HG03521 (cell line): ENCODE data around the gene KRT23.
"Not testable (repeated sequence)": the region's sequence is repeated elsewhere in the genome, so short reads cannot be mapped to it uniquely, and the experiment has no call there.

Experiments used
- ATAC-seq: cut with Tn5 transposase; IDR thresholded peaks from one replicate; pipeline ENCODE4 v1.9.1; 2021; ENCODE audit warnings: mild to moderate bottlenecking, moderate library complexity; ENCODE audit not compliant: unreplicated experiment

Gene KRT23

DNA sequence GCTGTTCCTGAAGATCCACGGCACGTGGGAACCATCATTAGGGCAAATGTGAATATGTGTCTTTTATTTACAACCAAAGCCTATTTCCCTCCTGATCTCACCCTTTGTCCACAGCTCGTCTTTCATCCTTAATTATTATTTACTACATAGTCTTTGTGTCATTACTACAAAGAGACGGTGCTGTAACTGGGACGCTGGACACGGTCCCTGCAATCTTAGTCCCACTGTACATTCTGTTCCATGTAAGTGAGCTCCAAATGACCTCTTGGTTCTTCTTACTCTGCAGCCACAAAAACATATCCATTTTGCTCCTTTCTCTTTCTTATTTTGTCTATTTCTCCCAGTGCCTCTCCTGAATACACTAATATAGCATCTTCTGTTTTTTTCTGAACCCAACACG lies 12.7 kb upstream of the KRT23 start:
- ATAC-seq = no peak

DNA sequence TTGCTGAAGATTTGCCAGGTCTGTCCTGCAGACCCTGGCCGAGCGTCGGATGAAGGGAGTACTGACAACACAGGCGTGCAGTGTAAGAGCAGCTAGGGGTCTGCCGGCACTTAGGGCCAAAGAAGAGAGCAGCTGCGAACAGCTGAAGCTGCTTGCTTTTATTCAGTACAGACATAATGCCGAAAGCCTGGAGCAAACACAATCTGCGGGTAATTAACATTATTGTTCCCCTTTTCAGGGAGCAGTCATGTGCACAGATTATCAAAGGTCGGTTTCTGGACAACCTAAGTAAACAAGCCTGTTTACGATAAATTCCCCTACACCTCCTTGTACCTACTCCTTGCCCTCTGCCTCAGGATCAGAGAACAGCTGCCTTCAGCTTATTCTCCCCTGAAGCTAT lies 12.0 kb upstream of the KRT23 start:
- no peak for ATAC-seq

DNA sequence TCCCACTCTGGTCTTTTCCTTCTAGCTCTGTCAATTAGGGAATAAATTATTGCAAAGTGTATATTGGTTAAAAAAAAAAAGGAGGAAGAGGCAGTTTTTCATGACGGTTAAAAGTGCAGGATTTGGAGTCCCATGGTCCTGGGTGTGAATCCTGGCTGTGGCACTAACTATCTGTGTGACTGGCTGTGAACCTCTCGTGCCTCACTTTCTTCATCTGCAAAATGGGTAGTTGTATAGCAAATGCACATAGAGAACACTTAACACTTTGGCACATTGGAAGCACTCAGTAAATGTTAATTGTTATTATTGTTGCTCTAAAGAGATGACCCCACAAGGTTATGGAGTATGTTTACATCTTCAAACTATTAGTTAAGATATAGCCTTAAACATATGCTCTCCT lies 10.5 kb upstream of the KRT23 start:
- no peak for ATAC-seq

DNA sequence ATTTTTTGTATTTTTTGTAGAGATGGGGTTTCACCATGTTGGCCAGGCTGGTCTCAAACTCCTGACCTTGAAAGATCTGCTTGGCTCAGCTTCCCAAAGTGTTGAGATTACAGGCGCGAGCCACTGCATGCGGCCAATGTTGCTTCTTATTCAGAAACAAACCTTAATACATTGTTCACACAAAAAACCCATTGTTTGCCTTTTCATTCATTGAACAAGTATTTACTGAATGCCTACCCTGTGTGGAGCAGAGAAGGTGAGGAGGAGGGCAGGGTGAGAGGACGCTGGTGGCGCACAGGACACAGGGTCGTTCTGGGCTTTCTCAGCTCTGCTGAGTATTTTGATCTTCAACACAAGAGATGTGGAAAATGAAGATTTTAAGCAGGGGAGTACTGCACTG lies 8.0 kb upstream of the KRT23 start:
- ATAC-seq = no peak

DNA sequence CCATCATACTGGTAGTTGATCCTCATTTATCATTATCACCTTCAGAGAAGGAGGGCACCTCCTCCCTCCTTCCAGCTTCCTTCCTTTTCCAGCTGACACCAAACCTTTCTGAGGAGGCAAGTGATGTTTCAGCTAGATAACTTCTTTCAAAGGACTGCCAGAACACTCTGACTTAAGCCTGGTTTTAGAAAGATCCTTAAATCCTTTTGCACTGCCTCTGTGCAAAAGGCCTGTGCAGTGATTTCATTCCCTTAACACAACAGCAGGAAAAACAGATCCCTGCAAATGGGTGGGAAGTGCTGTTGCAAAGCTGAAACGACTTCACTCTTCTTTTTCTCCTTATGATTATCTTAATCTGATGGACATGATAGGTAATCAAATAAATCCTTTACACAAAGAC lies 7.1 kb upstream of the KRT23 start:
- ATAC-seq = no peak

DNA sequence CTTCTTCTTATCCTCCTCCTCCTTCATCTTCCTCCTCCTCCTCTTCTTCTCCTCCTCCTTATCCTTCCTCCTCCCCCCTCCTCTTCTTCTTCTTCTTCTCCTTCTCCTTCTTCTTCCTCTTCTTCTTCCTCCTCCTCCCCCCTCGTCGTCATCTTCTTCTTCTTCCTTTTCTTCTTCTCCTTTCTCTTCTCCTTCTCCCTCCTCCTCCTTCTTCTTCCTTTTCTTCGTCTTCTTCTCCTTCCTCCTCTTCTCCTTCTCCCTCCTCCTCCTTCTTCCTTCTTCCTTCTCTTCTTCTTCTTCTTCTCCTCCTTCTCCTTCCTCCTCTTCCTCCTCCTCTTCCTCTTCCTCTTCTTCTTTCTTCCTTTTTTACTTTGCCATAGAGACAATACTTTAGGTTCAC lies 5.1 kb upstream of the KRT23 start:
- no peak for ATAC-seq

DNA sequence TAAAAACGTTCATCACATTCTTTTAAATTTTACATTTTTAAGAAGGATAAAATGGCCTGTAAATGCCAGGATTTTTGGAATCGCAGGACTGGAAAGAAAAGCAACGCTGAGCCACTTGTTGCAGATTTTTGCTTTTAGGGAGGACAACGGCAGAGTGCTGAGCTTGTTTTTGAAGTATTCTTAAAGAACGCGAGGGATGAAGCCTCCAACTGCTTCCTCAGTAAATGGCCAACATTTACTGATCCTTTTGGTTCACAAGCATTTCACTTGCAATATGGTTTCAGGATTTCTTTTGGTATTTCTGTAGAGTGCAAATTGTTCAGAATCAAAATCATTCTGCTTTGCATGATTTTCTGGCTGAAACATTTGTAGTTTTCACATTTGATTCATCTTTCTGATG lies 2.8 kb upstream of the KRT23 start:
- ATAC-seq = no peak

DNA sequence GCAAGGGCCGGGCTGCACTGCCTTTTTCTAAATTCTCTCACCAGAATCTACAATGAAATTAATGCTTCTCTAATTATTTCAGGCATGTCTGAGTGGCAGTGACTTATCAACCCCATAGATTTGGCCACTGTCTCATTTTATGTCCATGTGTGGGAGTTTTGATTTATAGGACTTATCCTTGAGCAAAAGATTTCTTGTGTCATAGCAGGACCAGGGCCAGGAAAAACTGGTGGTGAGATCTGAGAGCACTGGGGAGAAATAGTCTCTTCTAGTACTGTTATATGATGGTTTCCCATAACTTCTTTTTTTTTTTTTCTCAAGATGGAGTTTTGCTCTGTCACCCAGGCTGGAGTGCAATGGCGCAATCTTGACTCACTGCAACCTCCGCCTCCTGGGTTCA lies 1.5 kb upstream of the KRT23 start:
- no peak for ATAC-seq

DNA sequence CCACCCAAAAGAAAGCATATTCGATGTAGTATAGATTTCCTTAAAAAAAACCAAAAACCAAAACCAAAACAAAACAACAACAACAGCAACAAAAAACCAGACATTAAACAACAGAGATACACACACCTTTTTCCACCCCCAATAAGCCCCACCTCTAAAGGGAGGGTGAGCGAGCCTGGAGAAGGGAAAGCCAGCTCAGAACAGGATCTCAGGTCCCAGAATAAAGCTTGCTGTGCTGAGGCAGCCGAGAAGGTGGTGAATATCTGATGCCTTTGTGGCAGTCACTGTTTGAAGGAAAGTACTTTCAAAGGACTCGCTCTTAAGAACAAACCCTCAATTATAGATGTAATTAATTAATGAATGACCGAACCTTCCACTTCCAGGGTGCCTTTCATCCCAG lies 470 bp downstream of the KRT23 start:
- no peak for ATAC-seq

DNA sequence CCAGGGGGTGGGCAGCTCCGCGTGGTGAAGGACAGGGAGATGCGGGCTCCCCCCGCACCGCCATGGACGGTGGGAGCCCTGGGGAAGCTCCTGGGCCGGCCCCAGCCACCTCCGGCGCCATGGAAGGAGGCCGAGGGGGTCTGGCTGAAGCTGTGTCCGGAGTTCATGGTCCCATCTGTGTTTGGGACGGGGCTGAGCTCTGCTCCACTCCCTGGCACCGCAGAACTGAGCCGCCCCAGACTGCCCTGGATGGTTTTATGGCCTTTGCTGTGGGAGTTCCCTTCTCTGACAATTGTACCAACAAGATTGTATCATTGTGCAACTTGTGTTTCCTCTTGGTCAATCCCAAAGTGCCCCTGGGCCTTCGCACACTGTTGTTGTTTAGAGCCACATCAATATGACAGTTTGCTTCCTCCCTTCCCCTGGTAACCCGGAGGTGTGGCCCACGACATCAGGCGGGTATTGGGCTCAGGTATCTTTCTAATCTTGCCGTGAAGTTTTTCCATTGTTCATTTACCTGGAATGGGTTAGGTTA lies 942 bp downstream of the KRT23 start:
- no peak for ATAC-seq

DNA sequence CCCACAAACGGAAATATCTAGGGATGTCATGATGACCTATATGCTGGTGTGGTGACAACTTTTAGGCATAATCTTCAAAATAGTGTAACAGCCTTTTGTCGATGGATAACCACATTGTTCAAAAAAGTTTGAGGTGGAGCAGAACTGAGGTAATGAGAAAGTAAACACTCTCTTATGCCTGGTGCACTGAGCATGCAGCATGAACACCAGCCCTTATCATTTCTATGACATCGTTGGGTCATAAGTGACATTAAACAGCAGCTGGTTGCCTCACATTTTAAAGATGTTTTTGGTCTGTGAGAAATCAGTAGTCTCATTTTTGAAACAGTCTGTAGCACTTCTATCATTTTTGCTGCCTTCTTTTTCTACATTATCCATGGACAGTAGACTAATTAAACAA lies 1.8 kb downstream of the KRT23 start:
- ATAC-seq = no peak

DNA sequence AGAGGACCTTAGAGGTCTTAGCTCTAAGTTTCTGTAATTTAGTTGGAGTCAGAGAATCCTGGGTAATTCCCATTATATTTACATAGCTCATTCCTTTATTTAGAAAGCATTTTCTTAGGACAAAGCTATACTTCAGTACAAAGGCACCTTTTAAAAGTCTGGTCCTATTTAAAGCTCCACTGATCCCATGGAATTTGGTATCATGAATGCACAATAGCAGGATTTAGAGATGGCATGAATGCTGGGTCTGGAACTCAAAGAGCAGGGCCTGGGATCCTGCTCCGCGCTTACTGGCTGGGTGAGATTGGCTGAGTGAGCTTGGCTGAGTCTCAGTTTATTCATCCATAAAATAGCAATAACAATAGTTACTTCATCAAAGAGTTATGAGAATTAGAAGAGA lies 4.8 kb downstream of the KRT23 start:
- no peak for ATAC-seq

DNA sequence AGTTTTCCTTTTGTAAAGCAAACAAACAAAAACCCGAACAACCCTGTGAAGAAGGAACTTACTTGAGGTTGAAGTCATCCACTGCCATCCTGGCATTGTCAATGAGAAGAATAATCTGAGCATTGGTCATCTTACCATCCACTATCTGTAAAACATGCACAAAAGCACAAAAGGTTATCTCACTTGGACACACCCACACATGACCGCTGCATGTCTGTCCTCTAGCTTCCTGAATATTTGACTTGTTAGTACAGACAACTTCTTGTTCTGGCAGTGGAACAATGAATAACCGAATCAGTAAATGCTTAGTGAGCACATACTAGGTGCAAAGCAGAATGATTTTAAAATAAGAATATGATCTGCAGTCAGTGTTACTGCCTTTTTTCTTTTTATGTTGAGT lies 6.1 kb downstream of the KRT23 start:
- ATAC-seq = no peak

DNA sequence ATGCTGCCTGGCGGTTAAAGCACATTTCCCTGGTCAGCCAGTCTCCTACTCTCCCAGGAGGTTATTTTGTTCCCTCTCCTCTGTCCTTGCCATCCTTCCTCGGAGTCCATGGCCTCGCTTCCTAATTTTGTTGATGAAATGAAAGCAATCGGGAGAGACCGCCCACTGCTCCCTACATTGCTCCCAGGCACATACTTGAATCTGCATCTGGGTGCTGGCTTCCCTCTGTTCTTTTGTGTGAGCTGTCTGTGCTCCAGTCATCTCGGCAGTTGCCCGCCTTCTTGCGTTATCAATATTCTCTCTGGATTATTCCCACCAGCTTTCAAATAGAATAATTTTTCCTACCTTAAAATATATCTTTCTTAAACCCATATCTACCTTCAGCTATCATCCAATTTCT lies 11.1 kb downstream of the KRT23 start:
- ATAC-seq = no peak

DNA sequence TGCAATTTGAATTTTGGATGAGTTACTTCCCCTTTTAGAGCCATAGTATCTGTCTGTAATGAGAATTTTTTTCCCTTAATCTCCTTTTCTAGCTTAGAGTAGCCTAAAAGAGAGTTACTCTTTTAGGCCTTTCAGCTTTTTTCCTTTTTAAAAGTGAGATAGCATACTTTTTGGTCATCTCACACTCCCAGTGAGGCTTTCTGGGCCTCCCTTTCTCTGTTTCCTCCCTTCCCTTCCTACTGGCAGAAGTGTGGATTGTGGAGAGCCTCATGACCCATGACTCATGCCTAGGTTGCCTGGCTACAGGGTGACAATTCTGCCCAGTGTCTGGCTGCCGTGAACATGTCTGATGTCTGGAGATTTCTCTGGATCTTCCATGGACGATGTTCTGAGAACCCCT lies 15.2 kb downstream of the KRT23 start:
- no peak for ATAC-seq

DNA sequence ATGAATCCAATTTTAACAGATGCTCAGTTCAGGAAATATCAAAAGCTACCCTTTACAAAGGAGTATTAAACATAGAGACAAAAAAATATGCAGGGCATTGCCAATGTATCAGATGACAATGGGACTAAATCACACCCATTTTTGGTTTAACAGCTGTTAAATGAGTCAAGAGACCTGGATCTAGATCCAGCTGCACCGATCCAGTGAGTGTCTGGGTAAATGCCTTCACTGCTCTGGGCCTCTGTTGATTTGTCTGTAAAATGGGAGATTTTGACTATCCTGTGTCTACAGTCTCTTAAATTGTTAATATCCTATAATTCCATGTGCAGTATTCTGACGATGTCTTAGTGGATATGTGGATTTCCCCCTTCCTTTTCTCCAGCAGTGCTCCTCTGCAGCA lies 16.4 kb downstream of the KRT23 start:
- no peak for ATAC-seq

DNA sequence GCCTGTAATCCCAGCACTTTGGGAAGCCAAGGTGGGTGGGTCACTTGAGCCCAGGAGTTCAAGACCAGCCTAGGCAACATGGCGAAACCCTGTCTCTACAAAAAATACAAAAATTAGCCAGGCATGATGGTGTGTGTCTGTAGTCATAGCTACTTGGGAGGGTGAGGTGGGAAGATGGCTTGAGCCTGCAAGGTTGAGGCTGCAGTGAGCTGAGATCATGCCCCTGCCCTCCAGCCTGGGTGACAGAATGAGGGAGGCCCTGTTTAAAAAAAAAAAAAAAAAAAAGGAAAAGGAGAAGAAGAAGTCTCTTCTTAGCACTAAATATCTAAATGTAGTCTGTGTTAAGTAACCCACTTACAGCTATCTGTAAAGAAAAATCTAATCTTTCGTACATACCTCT lies 20.3 kb downstream of the KRT23 start:
- ATAC-seq = not testable (repeated sequence)

DNA sequence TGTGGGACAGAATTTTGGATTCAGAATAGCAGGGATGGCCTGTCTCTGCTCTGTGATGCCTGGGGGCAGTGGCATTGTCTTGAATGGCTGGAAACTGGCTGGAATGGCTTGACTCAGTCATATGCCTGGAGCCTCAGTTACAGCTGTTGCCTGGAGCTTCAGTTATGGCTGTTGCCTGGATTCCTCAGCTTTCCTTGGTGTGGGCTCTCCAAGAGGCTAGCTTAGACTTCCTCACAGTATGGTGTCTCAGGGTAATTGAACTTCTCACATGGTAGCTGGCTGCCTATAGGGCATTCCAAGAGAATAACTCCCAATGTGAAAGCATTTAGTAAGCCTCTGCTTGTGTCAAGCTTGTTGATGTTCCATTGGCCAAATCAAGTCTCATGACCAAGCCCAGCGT lies 21.1 kb downstream of the KRT23 start:
- no peak for ATAC-seq

DNA sequence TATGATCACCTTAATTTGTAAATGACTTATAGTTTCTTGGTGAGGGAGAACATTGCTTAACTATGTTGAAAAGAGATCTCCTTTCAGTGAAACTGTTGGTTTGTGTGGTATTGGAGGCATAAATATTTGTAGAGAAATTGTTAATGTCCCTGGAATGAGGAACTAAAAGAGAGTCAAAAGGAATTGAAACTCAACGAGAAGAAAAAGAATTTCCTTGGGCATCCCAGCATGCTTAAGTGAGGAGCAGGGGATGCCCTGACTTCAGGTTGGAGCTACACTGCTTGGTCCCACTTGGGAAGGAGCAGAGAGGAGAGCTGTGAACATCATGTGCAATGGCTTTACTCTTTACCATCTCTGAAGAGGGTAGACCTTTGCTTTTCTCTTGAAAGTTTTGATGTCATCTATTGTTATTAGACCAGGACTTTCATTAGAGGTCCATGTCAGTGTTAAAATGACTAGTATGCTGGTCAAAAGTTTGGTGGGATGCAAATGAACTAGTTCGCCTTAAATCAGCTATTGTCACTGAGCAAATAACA lies 21.7 kb downstream of the KRT23 start:
- ATAC-seq = no peak

DNA sequence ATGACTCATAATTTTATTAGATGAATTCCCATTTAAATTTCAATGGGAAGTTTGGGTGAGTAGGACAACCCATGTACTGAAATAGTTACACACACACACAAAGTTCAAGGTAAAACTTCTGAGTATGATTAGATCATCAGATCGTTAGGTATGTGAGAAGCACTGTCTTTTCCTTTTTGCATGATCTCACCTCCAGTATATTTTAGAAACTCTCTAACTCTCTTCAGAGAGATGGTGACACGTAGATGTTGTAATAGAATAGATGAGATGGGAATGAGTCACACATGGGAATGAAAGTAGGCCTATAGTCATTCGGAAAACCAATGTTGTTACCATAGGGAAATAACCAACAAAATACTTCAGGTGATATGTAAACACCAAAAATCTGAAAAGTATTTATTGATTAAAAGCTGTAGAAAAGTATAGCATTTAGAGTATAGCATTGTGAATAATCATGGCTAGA lies 22.2 kb downstream of the KRT23 start:
- ATAC-seq = no peak

DNA sequence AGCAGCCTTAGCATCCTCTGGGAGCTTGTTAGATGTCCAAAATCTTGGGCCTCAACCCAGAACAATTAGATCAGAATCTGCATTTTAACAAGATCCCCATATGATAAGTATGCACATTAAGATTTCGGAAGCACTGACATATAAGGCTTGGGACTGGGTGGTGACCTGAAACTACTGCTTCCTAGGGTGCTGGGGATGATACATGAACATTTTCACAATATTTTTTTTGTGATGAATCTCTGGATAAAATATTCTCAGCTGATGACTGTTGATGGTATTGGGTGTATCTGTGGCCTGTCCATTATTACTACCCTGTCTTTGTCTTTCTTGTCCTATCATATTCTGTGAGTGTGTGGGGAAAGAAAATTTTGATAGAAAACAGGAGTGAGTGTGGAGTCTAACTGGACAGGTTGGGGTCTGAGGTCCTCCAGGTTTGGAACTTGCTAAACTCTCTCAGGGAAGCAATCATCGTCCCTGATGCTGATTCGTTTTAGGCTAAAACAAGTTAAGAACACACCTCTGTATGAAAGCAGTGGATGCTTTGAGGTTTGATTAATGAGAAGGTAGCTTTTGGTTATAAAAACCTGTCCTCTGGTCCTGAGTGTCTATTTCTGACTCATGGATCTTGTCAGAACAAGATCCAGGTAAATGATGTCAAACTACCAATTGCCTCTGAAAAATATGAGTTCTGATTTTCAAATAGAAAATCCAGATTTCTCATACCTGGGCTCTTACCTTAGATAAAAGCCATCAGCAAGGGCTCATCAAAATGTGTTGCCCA lies 23.2 kb downstream of the KRT23 start:
- ATAC-seq = no peak

DNA sequence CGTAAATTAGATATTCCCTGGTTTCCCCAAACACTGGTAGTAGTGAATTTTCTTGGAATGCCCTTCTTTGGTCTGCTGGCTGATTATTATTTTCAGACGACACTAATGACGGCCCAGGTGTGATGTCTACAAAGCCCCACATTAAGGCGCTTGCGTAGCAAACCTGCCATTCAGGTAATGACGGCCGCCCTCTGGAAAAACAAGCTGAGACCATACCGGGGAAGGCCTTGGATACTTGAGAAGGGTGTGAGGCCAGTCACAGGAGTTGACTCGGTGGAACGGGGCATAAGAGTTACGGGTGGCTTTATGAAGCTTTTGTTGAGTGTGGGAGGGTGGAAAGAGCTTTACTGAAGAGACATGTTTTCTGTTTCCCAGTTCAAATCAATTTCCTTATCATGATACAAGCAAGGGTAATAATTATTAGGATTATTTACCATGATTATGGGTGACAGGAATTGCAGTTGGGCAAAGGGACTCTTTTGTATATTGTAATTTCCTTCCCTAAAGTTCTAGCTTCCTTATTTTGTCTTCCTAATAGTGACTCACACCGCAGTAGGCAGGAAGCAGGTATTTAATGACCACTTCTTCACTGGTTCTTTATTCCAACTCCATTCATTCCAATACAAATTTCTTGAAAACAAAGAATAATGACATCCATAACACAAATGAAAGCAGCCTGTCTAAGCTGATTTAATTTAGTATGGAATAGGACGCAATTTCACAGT lies 24.8 kb downstream of the KRT23 start:
- no peak for ATAC-seq
